Measurements from ENCODE around the gene PANK2.

GRCh38 chr20:3923818-3924217 is 34.6 kb downstream of the PANK2 start:
- TF ChIP-seq, protein P1, sequence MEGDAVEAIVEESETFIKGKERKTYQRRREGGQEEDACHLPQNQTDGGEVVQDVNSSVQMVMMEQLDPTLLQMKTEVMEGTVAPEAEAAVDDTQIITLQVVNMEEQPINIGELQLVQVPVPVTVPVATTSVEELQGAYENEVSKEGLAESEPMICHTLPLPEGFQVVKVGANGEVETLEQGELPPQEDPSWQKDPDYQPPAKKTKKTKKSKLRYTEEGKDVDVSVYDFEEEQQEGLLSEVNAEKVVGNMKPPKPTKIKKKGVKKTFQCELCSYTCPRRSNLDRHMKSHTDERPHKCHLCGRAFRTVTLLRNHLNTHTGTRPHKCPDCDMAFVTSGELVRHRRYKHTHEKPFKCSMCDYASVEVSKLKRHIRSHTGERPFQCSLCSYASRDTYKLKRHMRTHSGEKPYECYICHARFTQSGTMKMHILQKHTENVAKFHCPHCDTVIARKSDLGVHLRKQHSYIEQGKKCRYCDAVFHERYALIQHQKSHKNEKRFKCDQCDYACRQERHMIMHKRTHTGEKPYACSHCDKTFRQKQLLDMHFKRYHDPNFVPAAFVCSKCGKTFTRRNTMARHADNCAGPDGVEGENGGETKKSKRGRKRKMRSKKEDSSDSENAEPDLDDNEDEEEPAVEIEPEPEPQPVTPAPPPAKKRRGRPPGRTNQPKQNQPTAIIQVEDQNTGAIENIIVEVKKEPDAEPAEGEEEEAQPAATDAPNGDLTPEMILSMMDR (IDR thresholded peaks at IDR 0.05): no peak
- no peak for TF ChIP-seq POLR2AphosphoS5 (IDR thresholded peaks at IDR 0.05)

Measured in suprapubic skin (tissue), 3 donors.